ENCODE data around the gene MTUS2.

Gene MTUS2

DNA sequence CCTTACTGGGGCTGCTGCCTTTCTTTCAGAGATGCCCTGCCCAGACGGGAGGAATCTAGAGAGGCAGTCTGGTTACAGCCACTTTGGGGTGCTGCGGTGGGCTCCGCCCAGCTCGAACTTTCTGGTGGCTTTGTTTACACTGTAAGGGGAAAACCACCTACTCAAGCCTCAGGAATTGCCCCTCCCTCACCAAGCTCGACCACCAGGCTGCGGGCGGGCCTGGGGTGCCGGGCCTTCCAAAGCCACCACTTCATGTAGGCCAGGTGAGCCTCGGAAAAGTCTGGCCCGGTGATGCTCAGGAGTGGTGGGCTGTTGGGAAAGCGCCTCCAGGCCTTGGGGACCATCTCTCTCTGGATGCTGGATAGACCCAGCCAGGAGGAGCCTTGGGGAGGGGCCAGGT, 218.6 kb downstream of the MTUS2 start:
- TF ChIP-seq ZFX (IDR thresholded peaks at IDR 0.05; ENCODE audit: borderline replicate concordance) = no peak
- TF ChIP-seq, protein P1, sequence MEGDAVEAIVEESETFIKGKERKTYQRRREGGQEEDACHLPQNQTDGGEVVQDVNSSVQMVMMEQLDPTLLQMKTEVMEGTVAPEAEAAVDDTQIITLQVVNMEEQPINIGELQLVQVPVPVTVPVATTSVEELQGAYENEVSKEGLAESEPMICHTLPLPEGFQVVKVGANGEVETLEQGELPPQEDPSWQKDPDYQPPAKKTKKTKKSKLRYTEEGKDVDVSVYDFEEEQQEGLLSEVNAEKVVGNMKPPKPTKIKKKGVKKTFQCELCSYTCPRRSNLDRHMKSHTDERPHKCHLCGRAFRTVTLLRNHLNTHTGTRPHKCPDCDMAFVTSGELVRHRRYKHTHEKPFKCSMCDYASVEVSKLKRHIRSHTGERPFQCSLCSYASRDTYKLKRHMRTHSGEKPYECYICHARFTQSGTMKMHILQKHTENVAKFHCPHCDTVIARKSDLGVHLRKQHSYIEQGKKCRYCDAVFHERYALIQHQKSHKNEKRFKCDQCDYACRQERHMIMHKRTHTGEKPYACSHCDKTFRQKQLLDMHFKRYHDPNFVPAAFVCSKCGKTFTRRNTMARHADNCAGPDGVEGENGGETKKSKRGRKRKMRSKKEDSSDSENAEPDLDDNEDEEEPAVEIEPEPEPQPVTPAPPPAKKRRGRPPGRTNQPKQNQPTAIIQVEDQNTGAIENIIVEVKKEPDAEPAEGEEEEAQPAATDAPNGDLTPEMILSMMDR (IDR thresholded peaks at IDR 0.05) = no peak
- H3K27ac ChIP-seq = no peak overlapping the region

DNA sequence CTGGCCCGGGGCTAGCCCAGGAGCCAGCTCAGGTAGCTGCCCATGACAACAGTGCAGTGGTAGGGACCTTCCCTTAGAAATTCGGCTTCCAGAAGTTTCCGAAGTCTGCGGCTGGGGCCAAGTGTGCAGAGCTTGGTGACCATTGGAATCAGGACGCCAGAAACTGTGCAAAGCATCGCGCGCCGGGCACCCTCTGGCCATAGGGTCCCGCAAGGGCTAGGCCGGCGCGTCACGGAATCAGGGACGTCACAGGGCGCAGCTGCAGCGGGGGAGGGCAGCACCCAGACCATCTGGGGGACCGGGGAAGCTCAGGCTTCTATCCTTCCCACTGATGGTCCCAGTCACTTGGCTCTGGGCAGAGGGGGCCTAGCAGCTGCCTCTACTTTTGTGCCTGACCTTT, 219.1 kb downstream of the MTUS2 start:
- TF ChIP-seq, protein P1 (IDR thresholded peaks at IDR 0.05) = no peak
- TF ChIP-seq ZFX (IDR thresholded peaks at IDR 0.05; ENCODE audit: borderline replicate concordance) = no peak
- H3K27ac ChIP-seq = no peak overlapping the region

DNA sequence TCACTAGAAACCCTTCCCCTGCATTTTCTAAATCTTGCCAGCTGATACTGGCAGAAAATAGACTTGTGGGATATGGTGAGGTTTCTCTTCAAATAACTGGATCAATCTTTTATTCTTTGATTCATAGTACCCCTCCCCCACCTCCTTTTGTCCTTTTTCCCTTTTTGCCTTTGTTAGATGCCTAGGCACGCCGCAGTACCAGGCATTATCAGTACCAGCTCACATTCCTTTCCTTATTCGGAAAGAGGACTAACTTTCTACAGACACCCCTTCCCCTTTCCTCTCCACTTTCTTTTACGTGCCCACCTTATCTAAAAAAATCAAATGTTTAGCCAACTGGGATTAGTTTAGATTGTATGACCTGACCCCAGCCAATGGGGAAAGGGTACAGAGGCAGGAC, 226.4 kb downstream of the MTUS2 start:
- TF ChIP-seq, protein P1 (IDR thresholded peaks at IDR 0.05) = no peak
- no peak for TF ChIP-seq ZFX (IDR thresholded peaks at IDR 0.05; ENCODE audit: borderline replicate concordance)
- H3K27ac ChIP-seq = no peak overlapping the region

DNA sequence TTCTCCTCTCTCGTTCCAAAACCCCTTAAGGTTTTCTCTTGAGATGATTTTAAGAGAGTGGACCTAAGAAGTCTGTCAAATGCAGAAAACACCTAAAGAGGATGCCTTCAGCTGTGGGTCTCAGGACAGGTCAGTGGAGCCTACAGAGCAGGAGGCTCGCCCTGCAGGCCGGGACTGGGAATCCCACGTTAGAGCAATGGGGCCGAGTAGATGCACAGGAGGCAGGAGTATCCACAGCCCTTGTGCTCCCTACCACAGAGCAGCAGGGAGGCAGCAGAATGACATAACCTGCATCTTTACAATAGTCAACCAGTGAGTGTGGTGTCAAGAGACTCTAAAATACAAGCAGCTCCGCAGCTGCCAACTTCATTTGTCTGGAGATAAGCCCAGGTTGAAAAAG, 229.4 kb downstream of the MTUS2 start:
- TF ChIP-seq, protein P1 (IDR thresholded peaks at IDR 0.05) = no peak
- no peak overlapping the region for H3K27ac ChIP-seq

DNA sequence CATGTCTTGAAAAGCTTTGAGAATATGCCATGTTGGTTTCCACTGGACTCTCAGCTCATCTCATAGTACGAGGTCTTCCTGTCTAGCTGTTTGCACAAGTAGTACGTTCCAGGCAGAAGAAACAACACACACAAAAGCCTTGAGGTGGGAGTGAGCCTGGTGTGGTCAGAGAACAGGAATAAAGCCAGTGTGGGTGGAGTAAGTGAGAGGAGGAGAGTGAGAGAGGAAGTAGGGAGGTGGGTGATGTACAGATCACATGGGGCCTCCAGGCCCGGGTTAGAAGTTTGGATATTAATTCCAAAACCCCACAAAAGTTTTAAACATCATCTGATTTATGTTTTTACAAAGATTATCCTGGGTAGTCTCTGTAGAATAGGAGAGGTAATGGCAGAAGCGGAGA, 230.6 kb downstream of the MTUS2 start:
- H3K27ac ChIP-seq = no peak overlapping the region
- TF ChIP-seq ZFX (IDR thresholded peaks at IDR 0.05; ENCODE audit: borderline replicate concordance) = no peak

DNA sequence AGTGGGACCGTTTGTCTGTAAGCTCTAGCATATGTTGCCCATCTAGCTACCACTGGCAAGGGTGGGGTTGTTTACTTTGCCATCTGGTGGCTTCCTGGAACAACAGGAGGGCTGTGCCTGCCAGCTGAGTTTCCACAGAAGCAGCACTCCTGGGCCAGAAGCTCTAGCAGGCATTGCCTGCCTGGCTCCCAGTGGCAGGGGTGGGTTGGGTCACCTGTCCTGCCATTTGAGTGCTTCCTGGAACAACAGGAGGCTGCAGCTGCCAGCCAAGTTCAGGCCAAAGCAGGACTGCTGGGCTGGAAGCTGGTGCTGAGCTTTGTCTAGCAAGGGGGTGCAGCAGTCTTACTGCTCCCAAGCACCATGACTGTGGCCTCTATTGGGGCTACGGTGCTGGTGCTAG, 239.7 kb downstream of the MTUS2 start:
- TF ChIP-seq, protein P1 (IDR thresholded peaks at IDR 0.05) = no peak
- no peak for TF ChIP-seq ZFX (IDR thresholded peaks at IDR 0.05; ENCODE audit: borderline replicate concordance)

DNA sequence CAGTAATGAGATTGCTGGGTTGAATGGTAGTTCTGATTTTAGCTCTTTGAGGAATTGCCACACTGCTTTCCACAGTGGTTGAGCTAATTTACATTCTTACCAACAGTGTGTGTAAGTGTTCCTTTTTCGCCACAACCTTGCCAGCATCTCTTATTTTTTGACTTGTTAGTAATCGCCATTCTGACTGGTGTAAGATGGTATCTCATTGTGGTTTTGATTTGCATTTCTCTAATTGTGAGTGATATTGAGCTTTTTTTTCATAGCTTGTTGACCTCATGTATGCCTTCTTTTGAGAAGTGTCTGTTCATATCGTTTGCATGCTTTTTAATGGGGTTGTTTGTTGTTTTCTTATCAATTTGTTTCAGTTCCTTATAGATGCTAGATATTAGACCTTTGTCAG, 245.0 kb downstream of the MTUS2 start:
- no peak overlapping the region for H3K27ac ChIP-seq
- TF ChIP-seq ZFX (IDR thresholded peaks at IDR 0.05; ENCODE audit: borderline replicate concordance) = no peak
- TF ChIP-seq, protein P1 (IDR thresholded peaks at IDR 0.05) = no peak

More for the DNA sequence above, 239.7 kb downstream of the MTUS2 start:
- no peak overlapping the region for H3K27ac ChIP-seq

DNA sequence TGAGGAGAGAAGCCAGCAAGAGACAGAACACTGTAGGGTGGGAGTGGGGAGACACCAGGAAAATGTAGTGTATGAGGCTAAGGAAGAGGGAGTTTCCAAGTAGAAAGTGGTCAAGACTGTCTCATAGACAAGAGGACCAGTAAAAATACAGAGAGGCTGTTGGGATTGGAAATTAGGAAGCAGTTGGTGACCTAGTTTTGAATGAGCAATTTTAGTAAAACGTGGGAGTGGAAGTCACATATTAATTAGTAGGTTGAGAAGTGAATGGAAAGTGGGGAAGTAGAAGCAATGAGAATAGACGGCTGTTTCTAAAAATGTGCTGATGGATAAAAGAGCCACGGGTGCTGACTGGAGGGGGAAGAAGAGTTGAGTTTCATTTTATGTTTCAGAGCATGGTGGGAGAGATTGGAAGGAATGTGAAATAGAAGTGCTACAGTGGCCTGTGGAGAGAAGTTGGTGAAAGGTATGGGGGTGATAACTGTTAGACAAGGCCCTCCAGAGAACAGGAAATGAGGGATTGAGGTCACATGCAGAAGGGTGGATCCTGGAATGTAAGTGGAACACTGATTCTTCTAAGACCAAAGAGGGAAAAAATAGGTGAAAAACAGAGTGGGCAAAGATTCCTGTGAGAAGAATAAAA, 247.3 kb downstream of the MTUS2 start:
- no peak for TF ChIP-seq ZFX (IDR thresholded peaks at IDR 0.05; ENCODE audit: borderline replicate concordance)
- H3K27ac ChIP-seq = no peak overlapping the region

Measured in 22Rv1 (cell line).